ENCODE results near the gene RAD23B.

RAD23B gene

DNA sequence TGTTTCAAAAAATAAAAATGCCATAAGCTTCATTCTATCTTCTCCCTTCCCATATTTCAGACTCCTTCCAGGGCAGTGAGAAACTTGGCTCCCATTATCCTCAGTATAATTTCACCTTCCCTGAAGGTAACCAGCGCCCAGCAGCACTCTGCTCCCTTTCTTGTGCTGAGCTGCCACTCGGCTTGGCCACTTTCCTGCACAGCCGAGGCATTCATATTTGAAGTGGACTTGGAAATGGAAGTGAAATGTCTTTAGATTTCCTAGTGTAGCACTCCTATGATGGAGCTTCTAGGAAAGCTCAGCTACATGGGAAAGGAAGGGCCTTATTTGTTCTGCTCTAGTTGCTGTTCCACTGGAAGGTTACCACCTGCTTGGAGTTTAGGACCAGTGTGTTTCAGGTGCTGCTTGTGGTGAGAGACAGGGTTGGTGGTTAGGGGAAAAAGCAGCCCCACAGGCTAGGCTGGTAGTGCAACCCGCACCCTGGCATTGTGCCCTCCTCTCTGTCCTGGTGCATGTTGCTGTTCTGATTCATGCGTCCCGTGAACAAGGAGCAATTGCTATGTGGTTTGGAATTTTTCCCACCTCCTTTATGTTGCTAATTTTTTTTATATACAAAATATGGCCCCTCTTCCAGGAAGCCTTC is 53.8 kb downstream of the RAD23B start:
- peak; percentile 47 for DNase-seq (ENCODE audit: low read depth)

DNA sequence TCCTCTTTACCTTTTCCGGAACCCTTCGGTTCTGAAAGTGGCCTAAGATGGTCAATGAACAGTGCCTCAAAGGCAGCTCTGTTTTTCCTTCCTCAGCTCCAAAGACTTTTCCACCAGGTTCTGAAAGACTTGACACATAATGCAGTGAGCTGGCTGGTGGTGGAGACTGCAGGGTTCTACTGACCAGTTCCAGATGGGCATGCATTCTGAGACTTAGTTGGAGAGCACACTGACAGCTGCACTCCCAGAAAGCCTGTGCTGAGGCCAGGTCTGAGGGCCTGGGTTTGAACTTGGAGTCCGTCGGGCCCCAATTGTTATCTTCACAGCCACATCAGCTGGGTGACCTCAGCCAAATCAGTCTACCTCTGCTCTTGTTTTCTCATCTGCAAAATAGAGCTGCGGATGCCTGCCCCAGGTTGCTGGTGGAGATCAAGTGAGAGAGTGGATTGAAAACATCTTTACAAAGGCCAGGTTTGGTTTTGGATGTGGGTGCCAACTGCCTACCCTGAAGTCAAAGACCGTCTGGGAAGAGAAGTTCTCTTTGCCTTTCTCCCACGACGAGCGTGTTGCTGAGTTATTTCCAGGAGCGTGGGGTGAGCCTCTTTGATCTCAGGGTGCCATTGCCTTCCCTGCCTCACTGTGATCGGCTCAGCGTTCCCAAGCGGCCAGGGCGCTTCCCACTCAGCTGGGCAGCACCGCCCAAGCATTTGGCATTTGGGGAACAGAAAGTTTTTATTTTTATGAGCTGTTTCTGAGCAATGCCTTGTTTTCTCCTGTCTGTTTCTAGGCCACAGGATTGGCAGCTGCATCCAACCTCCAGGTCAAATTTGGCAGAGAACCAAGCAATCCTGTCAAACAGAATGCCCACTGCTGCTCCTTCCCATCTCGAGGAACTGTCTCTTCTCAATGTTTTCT is 54.9 kb downstream of the RAD23B start:
- no peak for DNase-seq (ENCODE audit: low read depth)

DNA sequence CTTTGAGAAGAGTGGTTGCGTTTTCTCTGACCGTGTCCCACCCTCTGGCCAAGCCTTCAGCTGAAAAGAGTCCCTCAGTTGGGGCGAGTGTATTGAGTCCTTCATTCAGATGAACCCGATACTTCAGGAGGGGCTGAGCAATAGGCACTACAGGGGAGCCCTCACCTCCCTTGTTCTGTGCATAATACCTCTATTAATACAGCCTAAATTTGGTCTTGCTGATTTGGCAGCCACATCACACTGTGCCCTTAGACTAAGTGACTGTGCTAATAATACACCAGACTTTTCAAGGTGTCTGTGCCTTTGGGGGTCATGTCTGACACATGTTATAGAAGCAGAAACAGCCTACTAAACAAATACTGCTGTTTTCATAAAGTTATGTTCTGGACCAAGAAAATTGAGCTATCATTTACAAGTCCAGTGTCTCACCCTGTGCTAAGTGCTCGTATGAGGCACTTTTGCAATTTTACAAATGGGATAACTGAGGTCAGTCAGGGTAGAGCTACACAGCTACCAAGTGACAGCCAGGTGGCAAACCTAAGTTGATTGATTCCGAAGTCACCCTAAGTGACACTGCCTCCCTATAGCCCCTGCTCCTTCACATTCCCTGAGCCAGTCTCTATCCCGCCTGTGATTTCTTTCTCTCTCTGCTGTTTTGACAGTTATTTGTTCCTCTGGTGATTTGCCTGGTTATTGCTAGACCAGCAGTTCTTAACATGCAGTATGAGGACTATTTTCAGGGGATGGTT is 56.0 kb downstream of the RAD23B start:
- DNase-seq (ENCODE audit: low read depth) = no peak

DNA sequence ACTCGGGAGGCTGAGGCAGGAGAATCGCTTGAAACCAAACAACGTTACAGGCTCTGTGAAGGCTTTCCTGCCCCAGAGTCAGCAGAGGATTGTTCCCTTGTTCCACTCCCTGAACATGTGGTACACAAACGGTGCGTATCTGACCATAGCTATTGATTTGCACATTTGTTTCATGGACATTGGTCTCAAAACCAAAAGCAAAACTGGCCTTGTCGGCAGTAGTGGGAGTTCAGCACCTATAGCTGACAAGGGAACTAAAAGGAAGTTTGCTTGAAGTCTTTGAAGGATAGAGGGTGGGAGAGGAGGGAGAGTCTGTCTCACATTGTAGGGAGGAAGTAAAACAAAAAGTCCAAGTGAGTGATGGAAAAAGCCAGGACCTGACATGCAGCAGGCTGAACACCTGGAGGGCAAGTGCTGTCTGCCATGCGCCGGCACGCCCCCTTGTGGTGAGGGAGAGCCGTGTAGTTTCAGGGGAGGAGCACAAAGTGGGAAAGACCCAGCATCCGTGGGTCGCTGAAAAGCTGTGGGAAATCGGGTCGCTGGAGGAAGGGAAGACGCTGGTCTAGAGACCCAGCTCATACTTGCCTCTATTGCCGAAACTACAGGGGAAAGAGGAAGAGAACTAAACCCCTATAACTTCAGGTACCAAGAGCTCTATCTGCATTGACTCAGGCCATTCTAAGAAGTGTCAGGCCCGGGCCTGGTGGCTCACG is 58.0 kb downstream of the RAD23B start:
- peak; percentile 21 for DNase-seq (ENCODE audit: low read depth)

DNA sequence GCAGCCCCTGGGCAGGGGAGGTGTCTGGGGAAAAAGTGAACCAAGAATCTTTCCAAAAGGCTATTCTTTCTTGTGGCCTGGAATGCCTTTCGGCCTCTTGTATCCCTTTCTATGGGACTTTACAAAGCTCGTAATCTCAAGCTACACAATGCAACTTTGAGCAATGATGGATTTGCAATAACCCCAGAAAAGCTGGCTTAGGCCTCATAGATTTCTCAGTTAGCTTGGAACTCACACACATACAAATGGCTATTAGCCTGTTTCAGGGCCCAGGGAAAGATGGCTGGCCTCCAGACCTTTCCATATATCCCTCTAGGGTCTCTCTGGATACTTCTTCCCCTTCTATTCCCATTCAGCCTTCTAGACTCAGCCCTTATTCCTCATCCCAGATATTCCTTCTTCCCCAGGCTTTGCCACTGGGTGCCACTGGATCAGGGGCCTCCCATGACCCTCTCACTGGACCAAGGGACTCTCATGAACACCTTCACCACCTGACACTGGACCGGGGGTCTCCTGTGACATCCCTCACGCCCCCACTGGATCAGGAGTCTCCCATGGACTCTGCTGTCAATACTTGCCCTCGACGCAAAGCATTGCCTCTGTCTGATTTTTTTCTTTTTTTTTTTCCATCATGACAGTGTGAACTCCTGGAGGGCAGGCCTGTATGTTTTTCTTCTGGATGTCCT is 59.5 kb downstream of the RAD23B start:
- DNase-seq (ENCODE audit: low read depth) = no peak

DNA sequence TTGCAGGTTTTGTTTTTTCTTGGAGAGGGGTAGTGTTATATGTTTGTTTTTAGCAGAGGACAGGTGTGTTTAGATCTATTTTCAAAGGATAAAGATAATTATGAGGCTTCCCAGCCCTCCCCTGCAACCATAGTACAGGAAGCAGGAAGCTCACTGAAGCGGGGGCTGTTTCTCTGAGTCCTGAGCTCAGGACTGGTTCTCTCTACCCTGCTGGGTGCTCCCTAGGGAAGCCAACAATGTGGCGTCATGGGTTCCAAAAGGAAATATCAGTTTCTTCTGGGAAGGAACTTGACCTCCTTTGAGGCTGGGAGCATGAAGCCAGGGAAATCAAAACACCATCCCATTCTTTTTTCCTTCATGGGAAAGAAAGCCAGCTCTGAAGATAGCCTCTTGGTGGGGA is 62.2 kb downstream of the RAD23B start:
- DNase-seq (ENCODE audit: low read depth) = no peak

DNA sequence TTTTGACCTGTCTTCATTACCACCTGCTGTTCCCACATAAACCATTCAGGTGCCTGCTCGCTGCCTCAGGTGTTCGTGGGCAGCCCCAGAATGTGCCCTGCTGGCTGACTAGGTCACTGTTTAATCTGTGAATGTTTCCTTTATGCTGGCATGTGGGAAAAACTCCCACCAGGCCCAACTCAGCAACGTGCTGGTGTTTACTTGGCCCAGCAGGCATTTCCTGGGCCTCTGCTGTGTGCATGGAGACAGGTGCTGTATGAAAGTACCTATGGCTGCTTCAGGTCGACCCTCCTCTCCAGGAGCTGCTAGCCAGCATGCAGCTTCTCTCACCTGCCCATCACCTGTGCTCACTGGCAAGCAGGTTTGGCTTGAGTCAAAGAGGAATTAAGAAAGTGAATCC is 65.8 kb downstream of the RAD23B start:
- no peak for DNase-seq (ENCODE audit: low read depth)

DNA sequence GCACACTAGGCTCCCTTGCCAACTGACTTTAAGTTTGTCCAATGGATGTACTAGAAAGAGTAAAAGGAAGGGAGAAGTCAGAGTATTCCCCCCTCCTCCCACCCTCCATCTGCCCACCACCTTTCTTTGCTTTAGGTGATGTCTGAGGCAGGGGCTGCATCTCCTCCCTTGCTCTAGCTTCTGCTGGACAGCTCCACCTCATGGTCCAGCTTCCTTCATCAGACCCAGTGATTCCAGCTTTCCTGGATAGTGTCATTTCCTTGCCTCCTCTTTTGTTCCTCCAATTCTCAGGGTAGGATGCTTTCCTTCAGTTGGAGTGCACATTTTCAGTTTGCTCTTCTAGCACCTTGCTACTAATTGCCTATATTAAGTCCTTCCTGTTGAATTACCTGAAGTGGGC is 67.4 kb downstream of the RAD23B start:
- DNase-seq (ENCODE audit: low read depth) = no peak

DNA sequence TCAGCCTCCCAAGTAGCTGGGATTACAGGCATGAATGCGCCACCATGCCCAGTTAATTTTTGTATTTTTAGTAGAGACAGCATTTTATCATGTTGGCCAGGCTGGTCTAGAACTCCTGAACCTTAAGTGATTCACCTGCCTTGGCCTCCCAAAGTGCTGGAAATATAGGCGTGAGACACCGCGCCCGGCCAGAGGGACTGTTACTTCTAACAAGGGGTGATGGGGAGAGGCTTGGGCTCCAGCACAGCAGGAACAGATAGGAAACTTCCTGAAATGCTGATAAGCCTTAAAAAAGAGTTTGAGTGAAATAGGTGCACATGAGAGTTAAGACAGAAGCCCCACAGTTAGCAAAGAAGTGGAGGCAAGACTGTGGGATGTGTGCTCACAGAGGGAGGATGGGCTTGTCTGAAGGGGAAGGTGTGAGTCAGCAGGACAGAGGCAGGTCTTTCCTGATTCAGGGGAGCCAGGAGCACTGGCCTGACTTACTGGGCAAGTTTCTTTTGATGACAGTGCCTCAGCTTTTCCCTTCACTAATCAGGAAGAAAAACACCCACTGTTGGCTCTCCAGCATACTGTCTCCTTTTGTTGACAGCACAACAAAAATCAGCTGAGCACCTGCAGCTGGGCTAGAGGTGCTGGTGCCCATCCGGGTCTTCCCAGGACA is 68.4 kb downstream of the RAD23B start:
- no peak for DNase-seq (ENCODE audit: low read depth)

DNA sequence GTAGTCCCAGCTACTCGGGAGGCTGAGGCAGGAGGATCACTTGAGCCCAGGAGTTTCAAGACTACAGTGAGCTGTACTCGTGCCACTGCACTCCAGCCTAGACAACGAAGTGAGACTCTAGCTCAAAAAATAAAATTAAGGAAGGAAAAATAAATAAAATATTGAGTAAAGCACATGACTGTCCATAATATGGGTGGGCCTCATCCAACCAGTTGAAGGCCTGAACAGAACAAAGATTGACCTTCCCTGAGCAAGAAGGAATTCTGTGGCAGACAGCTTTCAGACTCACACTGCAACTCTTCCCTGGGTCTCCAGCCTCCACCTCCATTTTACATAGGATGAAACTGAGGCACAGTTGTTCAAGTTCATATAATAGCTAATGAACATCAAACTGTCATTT is 72.3 kb downstream of the RAD23B start:
- DNase-seq (ENCODE audit: low read depth) = no peak

DNA sequence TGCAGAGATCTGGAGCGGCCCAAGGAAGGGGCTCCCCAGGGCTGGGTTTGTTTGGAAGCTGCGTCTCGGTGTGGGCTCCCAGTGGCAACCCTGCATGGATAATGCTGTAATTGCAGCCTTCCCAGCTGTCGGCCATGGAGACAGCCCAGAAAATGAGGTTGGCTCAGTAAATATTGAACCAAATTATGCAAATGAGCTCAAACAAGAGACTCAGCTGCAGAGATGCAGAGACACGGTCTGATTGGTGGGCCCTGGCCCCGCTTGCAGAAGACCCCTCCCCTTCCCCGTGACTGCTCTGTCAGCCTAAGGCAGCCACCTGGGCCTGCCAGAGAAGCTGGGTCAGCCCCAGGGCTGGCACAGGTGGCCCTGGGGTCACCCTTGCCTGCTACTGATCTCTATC is 75.9 kb downstream of the RAD23B start:
- DNase-seq (ENCODE audit: low read depth) = no peak

DNA sequence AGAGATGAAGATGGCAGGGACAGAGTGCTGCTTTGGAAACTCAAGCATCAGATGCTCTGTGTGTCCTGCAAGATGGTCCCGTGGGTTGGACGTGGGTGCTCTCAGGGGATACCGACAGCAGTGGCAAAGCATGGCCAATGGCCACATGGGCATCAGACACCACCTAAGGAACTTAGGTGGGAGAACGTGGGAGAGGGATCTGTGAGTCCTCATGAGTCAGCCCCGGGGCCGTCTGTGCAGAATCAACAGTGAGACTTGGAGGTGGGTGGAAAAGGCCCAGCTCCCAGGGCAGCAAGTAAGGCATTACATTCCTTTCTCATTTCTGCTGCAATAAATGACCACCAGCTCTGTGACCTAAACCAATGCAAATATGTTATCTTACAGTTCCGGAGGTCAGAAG is 77.0 kb downstream of the RAD23B start:
- no peak for DNase-seq (ENCODE audit: low read depth)

DNA sequence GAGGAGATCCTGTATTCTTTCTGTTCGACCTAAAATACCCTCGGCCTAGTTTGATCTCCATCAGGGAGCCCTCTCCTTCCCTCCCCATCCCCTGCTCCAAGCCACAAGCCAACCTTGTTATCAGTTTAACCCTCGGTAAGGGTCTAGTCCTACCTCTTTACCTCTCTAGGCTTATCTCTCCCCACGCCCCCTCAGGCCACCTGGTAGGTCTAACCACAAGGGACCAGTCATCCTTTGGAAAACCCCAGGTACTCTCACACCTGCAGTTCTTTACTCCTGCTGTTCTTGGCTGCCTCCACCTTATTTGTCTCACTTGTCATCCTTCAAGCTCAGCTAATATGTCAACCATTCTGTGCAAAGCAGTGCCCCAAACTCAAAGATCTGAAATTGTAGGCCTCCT is 78.7 kb downstream of the RAD23B start:
- DNase-seq (ENCODE audit: low read depth) = no peak

DNA sequence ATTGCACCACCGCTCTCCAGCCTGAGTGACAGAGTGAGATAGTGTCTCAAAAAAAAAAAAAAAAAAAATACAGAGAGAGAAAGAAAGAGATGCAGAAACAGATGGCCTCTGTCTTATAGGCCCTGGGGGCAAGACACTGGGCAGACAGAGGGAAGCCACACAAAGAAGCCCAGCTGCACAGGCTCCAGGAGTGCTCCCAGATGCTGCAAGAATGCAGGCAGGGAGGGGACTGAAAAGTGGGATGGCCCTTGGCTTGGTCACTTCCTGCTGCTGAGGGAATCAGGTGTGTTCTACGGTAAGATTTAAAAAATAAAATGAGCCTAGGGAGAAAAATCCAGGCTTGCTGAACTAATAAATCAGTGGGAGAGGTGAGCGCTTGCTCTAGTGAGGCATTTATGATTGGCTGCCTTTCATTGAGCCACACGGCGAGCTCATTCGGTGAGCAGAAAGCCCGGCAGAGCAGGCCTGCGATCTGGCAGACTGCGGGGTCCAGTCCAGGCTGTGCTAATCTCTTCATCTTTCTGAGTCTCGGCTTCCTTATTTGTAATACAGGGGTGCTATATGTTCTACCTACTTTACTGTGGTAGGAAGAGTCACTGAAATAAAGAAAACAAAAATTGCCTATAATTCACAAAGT is 80.6 kb downstream of the RAD23B start:
- DNase-seq (ENCODE audit: low read depth) = peak; percentile 28

DNA sequence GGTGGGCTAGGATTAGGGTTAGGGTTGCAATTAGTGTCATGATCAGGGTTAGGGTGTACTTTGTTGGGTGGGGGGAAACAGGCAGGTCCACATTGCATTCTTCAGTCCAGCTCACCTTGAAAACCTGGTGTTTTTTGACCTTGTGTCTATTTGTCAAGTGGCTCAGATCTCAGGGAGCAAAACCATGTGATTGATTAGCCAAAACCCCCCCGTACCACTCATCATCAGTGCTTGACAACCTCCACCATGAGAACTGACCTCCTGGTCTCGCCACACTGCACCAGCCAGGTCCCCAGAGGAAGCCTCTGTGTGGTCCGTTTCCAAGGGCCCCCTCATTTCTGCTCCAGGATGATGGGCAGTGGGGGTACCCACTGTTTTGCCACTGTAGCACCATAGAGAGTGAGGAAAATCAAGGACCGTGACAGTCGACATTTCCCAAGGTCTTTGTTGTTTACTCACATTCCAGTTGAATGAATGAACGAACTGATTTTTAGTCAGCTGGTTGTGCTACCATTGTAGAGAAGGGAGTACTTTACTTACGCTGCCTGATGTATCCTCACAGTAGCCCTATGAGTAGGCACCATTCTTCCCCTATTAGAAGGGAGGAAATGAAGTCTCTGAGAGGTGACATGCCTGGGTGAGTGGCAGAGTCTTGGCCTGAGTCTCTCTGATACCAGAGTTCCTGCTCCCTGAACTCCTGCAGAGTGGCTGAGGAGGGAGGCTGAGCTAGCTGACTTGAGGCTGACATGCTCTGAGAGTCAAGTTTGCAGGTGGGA is 84.8 kb downstream of the RAD23B start:
- no peak for DNase-seq (ENCODE audit: low read depth)

DNA sequence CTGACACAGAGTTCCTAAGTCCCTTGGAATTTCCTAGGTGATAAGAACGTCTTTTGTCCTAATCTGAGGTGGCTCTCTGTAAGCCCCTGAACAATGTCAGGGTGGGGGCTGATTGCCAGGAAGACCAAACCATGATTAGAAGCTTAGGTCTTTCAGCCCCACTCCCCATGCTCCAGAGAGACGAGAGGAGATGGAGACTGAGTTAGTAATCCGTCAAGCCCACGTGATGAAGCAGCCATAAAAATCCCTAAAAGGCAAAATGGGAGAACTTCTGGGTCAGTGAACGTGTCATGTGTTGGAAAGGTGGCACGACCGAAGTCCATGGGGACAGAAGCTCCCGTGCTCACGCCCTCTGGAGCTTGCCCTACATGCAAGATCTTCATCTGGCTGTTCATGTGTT is 85.6 kb downstream of the RAD23B start:
- no peak for DNase-seq (ENCODE audit: low read depth)

DNA sequence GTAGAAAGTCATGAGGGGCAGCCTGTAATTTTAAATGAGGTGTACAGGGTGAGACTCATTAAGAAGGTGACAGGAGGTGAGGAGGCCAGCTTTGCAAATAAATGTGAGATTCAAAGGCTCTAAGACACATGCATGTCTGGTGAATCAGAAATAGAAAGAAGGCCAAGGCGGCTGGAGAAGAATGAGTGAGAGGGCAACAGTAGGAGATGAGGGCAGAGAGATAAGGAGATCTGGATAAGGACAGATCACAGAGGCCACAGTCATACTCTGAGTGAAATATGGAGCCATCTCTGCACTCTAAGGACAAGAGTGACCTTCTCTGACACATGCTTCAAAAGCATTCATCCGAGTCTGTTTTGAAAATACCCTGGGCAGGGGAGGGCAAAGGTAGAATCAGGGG is 90.7 kb downstream of the RAD23B start:
- no peak for DNase-seq (ENCODE audit: low read depth)

DNA sequence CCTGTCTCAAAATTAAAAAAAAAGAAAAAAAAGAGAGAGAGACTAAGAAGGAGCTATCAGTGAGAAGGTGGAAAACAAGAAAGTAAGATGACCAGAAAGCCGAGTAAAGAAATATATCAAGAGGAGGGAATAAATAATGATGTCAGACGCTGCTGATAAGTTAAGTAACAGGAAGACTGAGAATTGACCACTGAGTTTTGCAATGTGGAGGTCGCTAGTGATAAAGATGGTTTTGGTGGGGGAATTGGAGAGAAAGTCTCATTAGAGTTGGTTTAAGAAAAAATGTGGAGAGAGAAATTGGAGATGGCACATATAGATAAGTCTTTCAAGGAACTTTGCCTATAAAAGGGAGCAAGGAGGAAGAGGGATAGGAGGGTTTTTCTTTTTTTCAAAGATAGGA is 91.9 kb downstream of the RAD23B start:
- no peak for DNase-seq (ENCODE audit: low read depth)

DNA sequence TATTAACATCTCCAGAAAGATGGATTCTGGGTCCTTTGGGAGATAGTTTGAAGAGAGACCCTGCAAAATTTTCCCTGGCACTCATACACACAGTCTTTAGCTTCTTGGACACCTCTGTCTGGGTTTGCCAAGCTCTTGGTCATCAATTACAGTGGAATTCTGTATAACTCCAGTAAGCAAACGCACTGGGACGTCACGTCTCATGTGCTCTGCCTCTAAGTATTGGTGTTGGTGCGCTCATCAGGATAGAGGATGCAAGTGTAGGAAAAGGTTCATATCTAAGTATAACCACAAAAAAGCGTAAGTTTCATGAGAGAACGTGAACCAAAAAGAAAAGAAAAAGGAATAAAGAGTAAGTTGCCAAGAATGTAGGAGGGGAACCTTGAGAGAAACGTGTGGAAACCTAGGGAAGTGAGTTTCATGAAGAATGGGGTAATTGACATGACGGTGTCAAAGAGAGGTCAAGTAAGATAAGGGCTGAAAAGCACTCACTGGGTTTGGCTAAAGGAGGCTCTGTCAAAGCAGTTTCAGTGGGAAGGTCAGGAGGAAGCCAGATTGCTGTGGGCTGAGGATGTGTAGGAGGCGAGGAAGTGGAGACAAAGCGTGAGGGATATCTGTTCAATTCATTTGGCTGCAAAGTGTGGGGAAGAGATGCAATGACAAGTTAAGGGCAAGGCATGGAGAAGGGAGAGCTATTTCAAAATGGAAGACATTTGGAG is 92.7 kb downstream of the RAD23B start:
- DNase-seq (ENCODE audit: low read depth) = no peak
